Measurements from ENCODE around the gene LRP8. TPM values are rescaled to one million over a fixed set of nuclear protein-coding genes. Genes with fewer than 3 reads are reported as not detected.

The LRP8 gene
- total RNA-seq, 1 experiment from 2014 or later, result 56.3 TPM

DNA sequence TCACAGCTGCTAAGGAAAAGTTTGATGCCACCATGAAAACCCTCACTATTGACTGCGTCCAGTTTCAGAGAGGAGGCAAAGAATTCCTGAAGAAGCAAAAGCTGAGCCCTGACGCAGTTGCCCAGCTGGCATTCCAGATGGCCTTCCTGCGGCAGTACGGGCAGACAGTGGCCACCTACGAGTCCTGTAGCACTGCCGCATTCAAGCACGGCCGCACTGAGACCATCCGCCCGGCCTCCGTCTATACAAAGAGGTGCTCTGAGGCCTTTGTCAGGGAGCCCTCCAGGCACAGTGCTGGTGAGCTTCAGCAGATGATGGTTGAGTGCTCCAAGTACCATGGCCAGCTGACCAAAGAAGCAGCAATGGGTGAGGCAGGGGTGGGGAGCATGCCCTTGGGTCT is 116.9 kb downstream of the LRP8 start (continued):
- TF ChIP-seq YY1 (IDR thresholded peaks at IDR 0.05; ENCODE audit: extremely low read depth, insufficient replicate concordance, low read depth, low read length), result no peak

DNA sequence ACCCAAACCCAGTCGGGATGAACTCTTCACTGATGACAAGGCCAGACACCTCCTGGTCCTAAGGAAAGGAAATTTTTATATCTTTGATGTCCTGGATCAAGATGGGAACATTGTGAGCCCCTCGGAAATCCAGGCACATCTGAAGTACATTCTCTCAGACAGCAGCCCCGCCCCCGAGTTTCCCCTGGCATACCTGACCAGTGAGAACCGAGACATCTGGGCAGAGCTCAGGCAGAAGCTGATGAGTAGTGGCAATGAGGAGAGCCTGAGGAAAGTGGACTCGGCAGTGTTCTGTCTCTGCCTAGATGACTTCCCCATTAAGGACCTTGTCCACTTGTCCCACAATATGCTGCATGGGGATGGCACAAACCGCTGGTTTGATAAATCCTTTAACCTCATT is 117.5 kb downstream of the LRP8 start:
- no peak for TF ChIP-seq REST (IDR thresholded peaks at IDR 0.05; ENCODE audit: low read depth)
- no peak for TF ChIP-seq RAD21 (IDR thresholded peaks at IDR 0.05; ENCODE audit: low read depth)
- TF ChIP-seq POLR2A (IDR thresholded peaks at IDR 0.05; ENCODE audit: borderline replicate concordance, extremely low read depth, insufficient read depth, insufficient read length), result no peak
- no peak for TF ChIP-seq TCF7L2 (IDR thresholded peaks at IDR 0.05; ENCODE audit: borderline replicate concordance, extremely low read depth, insufficient read depth, insufficient read length)
- no peak for TF ChIP-seq EZH2 (IDR thresholded peaks at IDR 0.05)
- no peak for TF ChIP-seq YY1 (IDR thresholded peaks at IDR 0.05; ENCODE audit: extremely low read depth, insufficient replicate concordance, low read depth, low read length)
- TF ChIP-seq SIN3A (IDR thresholded peaks at IDR 0.05; ENCODE audit: low read depth), result no peak
- no peaks in the 10 kb centered on the region for H3K79me2 ChIP-seq (ENCODE audit: insufficient read depth, low read length)
- ChIA-PET CTCF (no interaction called here), RAD21 (ENCODE audit: low non-redundant PET in 1 of 2, low total read pairs in 2 of 2, uncharacterized antibody in 2 of 2, unreplicated experiment in 2 of 2) (no interaction called here), POLR2A (no interaction called here)
- intact Hi-C loops (cut with micrococcal nuclease), result no loop called here
- H3K9ac ChIP-seq (ENCODE audit: low read length), result no peak overlapping the region
- no peak overlapping the region for H2AFZ ChIP-seq (ENCODE audit: low read depth, low read length, poor library complexity, severe bottlenecking)
- peaks cover 10 to 19% of the 10 kb centered on the region in 2 experiments; a peak in 3 of 4 replicates for H3K36me3 ChIP-seq (ENCODE audit: control insufficient read depth in 1 of 2, insufficient read depth in 2 of 2, low read length in 2 of 2)
- DNase-seq (ENCODE audit: low read depth, low spot score) (no peak), ATAC-seq (no peak)
- no peak overlapping the region for H3K4me3 ChIP-seq (replicated peaks in 1 of 2; ENCODE audit: low read depth in 1 of 2, low read length in 2 of 2)
- H3K9me3 ChIP-seq (ENCODE audit: control insufficient read depth in 1 of 2, insufficient read depth in 1 of 2, low read depth in 1 of 2, low read length in 2 of 2), result peaks cover 0 to 4% of the 10 kb centered on the region in 2 experiments; a peak in 1 of 4 replicates
- H4K20me1 ChIP-seq (ENCODE audit: insufficient read depth), result no peaks in the 10 kb centered on the region
- no TSS peak for BruUV-seq (replicated peaks)
- H3K4me2 ChIP-seq (ENCODE audit: low read length), result no peak overlapping the region
- no peak overlapping the region for H3K27ac ChIP-seq (ENCODE audit: low read depth, low read length)
- no peaks in the 10 kb centered on the region for H3K27me3 ChIP-seq (ENCODE audit: insufficient read depth, low read length)
- no peaks in the 10 kb centered on the region for H3K4me1 ChIP-seq (ENCODE audit: control insufficient read depth in 1 of 2, insufficient read depth in 2 of 2, low read length in 2 of 2)
- H3K9me2 ChIP-seq (ENCODE audit: insufficient read depth), result no peaks in the 10 kb centered on the region
